OCI-LY3 (cell line): ENCODE measurements around the gene LENEP.

ENCODE experiments used
- CTCF ChIP-seq: fragments of 200-600, 300-600 bp; sonication (generic); IDR thresholded peaks from 2 replicates; pipeline ENCODE4 v1.5.1; 2014; ENCODE audit warnings: antibody characterized with exemption, low read length, low read depth
- EZH2phosphoT487 ChIP-seq: fragments of 200-600 bp; shearing (Covaris generic); IDR thresholded peaks from 2 replicates; pipeline ENCODE4 v1.6.1; 2018; ENCODE audit warnings: antibody characterized with exemption, mixed run types, low read depth

GRCh38 chr1:154958681-154959425 is 34.5 kb upstream of the LENEP start:
- no peak for TF ChIP-seq CTCF
- no peak for TF ChIP-seq EZH2phosphoT487
